HT1080 (cell line): ENCODE results near the gene OR5T3. TPM values are rescaled to one million over a fixed set of nuclear protein-coding genes. Genes with fewer than 3 reads are reported as not detected.
"Not testable (repeated sequence)": the region's sequence is repeated elsewhere in the genome, so short reads cannot be mapped to it uniquely, and the experiment has no call there.

ENCODE experiments used
- DNase-seq: peaks from one replicate; pipeline ENCODE4 v3.0.0-alpha.2; 2015; ENCODE audit warnings: low read depth
- polyA plus RNA-seq, 2 experiments: library from polyadenylated mRNA; depleted of rRNA; stranded (reverse); fragments of >200 nt; gene quantifications; 2 replicates each; pipeline ENCODE4 v1.2.3, GENCODE V29; 2015
- total RNA-seq: library from RNA; depleted of rRNA; stranded (reverse); fragments of >200 nt; shearing (Covaris generic); gene quantifications from 2 replicates; pipeline ENCODE4 v1.2.3, GENCODE V29; 2014; rRNA removed

The OR5T3 gene
- total RNA-seq, result not detected in 2 replicates
- not detected in 2 replicates for polyA plus RNA-seq (2015; cell fraction: cytosol; rRNA removed)
- not detected in 2 replicates for polyA plus RNA-seq (2015; cell fraction: nucleus; rRNA removed)

DNA sequence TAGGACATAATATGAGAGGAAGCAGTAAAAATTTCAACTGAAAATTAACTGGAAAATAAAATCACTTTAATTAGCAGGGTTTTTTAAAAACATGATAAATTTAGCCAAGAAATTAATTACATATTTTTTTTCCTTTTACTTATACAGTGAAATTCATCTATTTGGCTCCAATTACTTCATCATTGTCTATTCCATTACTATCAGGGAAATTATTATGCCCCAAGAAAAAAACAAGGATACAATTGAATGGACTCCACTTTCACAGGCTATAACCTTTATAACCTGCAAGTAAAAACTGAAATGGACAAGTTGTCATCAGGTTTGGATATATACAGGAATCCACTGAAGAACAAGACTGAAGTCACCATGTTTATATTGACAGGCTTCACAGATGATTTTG, at the start of gene OR5T3:
TSS of gene OR5T3 (plus strand) at position 301 of the 400 bp plus-strand sequence. CDS start at position 301, 0 bp downstream.
- no peak for DNase-seq

DNA sequence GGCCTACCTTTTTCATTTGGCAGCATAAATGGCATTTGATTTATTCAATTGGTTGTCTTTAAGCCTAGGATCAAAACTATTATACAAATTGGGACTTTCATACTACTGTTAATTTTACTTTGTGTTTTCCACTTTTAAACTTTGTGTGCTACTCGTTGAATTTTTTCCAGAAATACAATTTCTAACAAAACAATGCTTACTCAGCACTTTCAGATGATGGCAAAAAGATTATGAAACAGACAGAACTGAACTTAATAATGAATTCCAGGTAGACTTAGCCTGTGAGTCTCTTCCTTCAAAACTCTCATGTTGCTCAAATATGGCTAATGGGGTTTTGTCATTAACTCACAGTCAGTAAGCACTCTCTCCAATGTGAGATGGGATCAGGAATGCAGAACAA, 44.3 kb upstream of the OR5T3 start:
- DNase-seq, result no peak

- DNase-seq, result no peak
Measured at GRCh38 chr11:56214537-56214936, 37.5 kb upstream of the OR5T3 start.

DNA sequence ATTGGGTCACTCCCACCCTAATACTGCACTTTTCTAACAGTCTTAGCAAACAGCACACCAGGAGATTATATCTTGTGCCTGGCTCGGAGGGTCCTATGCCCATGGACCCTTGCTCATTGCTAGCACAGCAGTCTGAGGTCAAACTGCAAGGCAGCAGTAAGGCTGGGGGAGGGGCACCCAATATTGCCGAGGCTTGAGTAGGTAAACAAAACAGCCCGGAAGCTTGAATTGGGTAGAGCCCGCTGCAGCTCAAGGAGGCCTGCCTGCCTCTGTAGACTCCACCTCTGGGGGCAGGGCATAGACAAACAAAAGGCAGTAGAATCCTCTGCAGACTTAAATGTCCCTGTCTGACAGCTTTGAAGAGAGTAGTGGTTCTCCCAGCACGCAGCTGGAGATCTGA, 32.3 kb upstream of the OR5T3 start:
- DNase-seq, result not testable (repeated sequence)

DNA sequence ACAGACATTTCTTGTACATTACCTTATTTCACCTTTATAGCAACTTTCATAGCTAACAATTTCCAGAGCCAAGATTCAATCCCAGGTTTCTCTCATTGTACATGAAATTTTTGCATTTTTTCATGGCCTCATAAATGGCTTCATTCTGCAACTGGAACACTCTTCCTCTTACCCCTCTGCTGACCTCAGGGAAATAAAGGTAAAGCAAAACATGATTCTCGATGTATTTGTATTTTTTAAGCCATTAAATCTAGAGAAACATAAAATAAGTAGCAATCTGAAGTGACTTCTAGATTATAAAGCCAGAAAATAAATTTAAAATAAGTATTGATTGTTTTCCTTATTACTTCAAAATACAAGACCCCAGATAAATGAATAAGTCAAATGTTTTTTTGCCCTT, 17.9 kb upstream of the OR5T3 start, which contains the start of gene OR5T2:
TSS of gene OR5T2 (minus strand) at position 101 of the 400 bp plus-strand sequence. CDS start 1,193 bp downstream, outside the sequence.
- no peak for DNase-seq

- no peak for DNase-seq
Measured at GRCh38 chr11:56271092-56271491, 19.0 kb downstream of the OR5T3 start.

DNA sequence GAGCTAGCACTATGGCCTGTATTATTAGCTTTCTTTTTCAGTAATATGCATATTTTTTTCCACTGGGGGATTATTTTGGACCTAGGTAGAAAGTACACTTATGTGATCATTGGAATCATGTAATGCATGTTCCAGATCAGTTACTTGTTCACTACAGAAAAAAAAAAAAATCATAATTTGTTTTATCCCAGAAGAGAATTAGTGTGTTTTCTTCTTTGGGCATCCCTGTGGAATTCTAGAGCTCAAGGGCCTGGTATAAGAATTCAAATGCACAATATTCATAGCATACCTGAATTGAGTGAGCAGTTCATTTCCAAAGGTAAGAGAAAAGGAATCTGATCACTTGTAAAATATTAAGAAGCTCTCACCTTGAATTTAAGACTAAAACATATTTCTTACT, 21.8 kb downstream of the OR5T3 start, which contains the start of gene OR5T1:
TSS of gene OR5T1 (plus strand) at position 301 of the 400 bp plus-strand sequence. CDS start 1,485 bp downstream, outside the sequence.
- no peak for DNase-seq

DNA sequence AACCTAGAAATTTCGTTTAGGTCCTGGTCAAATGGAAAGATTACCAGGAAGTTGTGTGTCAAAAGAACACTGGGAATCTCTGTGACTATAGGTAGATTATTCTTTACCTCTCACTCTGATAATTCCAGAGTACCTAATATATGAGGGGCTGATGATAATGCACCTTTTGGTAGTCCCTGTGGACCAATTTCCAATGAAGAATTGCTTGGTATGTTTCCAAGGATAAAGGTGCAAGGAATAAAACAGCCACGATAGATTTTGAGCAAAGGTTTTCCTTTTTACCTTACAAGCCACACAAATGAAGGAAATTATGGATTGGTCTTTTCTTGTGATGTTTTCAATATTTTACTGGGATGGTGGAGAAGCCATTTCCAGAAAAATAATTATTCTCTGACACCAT, 40.1 kb downstream of the OR5T3 start, which contains the start of gene OR8H1:
TSS of gene OR8H1 (minus strand) at position 101 of the 400 bp plus-strand sequence. CDS start 1,192 bp downstream, outside the sequence.
- DNase-seq, result no peak

DNA sequence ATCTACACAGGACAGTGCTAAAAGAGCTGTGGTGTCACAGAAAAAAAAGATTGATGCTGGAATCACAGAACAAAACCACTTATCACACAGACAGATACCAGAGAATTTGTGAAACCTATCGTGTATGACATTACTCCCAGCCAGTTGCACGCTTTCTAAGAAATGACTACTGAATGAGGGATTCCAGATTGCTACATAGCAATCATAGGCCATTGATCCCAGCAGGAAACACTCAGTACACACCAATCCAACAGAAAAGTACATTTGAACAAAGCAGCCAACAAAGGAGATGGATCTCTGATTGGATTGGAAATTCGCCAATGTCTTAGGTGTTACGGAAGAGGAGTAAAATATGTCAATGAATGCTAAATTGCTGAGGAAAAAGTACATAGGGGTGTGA, 44.8 kb downstream of the OR5T3 start:
- no peak for DNase-seq

Other genes with a start within 250 kb of the OR5T3 start
- gene OR5AS1, start 224.6 kb upstream of the OR5T3 start, total RNA-seq, result not detected in 2 replicates
- gene OR8I2, start 158.9 kb upstream of the OR5T3 start, total RNA-seq, result not detected in 2 replicates
- not detected in 2 replicates for gene OR8H2, start 148.6 kb upstream of the OR5T3 start, total RNA-seq
- gene OR8H3, start 129.9 kb upstream of the OR5T3 start, total RNA-seq, result not detected in 2 replicates
- gene OR8J3, start 112.1 kb upstream of the OR5T3 start, total RNA-seq, result not detected in 2 replicates
- not detected in 2 replicates for gene OR8K5, start 91.9 kb upstream of the OR5T3 start, total RNA-seq
- gene OR5J2, start 75.6 kb upstream of the OR5T3 start, total RNA-seq, result not detected in 2 replicates
- not detected in 2 replicates for gene OR5T2, start 18.0 kb upstream of the OR5T3 start, total RNA-seq
- not detected in 2 replicates for gene OR5T1, start 21.9 kb downstream of the OR5T3 start, total RNA-seq
- gene OR8H1, start 40.0 kb downstream of the OR5T3 start, total RNA-seq, result not detected in 2 replicates
- gene OR8K3, start 62.9 kb downstream of the OR5T3 start, total RNA-seq, result not detected in 2 replicates
- gene OR8K1, start 93.8 kb downstream of the OR5T3 start, total RNA-seq, result not detected in 2 replicates
- gene OR8J1, start 102.0 kb downstream of the OR5T3 start, total RNA-seq, result not detected in 2 replicates
- gene OR8U1, start 123.4 kb downstream of the OR5T3 start, total RNA-seq, result not detected in 2 replicates
- not detected in 2 replicates for gene OR5AL1, start 160.4 kb downstream of the OR5T3 start, total RNA-seq
- not detected in 2 replicates for gene OR5M3, start 221.1 kb downstream of the OR5T3 start, total RNA-seq
- not detected in 2 replicates for gene OR5M8, start 239.1 kb downstream of the OR5T3 start, total RNA-seq